Activated T-cell treated with anti-CD3 and anti-CD28 coated beads, Interleukin-2, amount 50 U/mL, for 72 hours (primary cell): ENCODE data around the gene ZNF100. TPM values are rescaled to one million over a fixed set of nuclear protein-coding genes. Genes with fewer than 3 reads are reported as not detected.
"Not testable (repeated sequence)": the region's sequence is repeated elsewhere in the genome, so short reads cannot be mapped to it uniquely, and the experiment has no call there.

Source experiments
- ATAC-seq, 2 donors: fragments of 150-1000 bp; cut with Tn5 transposase; replicated peaks in 1 of 2; 2 replicates each; pipeline ENCODE4 v1.10.0; 2021; ENCODE audit warnings: moderate library complexity in 2 of 2, mild to moderate bottlenecking in 1 of 2
- DNase-seq, 2 donors: peaks; one replicate each; pipeline ENCODE4 v3.0.0; 2021 to 2022; ENCODE audit warnings: mixed read lengths in 1 of 2
- H3K27ac Mint-ChIP-seq: one replicate; pipeline ENCODE4 v1.8.0; 2022; ENCODE audit warnings: mild to moderate bottlenecking, moderate library complexity, mixed read lengths
- H3K27me3 Mint-ChIP-seq: one replicate; pipeline ENCODE4 v1.8.0; 2022; ENCODE audit warnings: low read depth, mixed read lengths
- H3K36me3 Mint-ChIP-seq, 2 donors: one replicate each; pipeline ENCODE4 v1.8.0; 2022; ENCODE audit warnings: mixed read lengths in 2 of 2, mild to moderate bottlenecking in 1 of 2; ENCODE audit not compliant: insufficient read depth in 2 of 2
- H3K4me1 Mint-ChIP-seq: one replicate; pipeline ENCODE4 v1.8.0; 2022; ENCODE audit warnings: low read depth, mixed read lengths
- H3K4me3 Mint-ChIP-seq, 2 donors: one replicate each; pipeline ENCODE4 v1.8.0; 2022; ENCODE audit warnings: mild to moderate bottlenecking in 2 of 2, mixed read lengths in 2 of 2, moderate library complexity in 2 of 2
- H3K9me3 Mint-ChIP-seq, 2 donors: one replicate each; pipeline ENCODE4 v1.8.0; 2022; ENCODE audit warnings: mixed read lengths in 2 of 2
- total RNA-seq, 2 donors: library from RNA; stranded (reverse); gene quantifications; one replicate each; pipeline ENCODE4 v1.2.3, GENCODE V29; 2022

The ZNF100 gene
- total RNA-seq, 2 donors from 2014 or later: 25.4 to 26.1 TPM

DNA sequence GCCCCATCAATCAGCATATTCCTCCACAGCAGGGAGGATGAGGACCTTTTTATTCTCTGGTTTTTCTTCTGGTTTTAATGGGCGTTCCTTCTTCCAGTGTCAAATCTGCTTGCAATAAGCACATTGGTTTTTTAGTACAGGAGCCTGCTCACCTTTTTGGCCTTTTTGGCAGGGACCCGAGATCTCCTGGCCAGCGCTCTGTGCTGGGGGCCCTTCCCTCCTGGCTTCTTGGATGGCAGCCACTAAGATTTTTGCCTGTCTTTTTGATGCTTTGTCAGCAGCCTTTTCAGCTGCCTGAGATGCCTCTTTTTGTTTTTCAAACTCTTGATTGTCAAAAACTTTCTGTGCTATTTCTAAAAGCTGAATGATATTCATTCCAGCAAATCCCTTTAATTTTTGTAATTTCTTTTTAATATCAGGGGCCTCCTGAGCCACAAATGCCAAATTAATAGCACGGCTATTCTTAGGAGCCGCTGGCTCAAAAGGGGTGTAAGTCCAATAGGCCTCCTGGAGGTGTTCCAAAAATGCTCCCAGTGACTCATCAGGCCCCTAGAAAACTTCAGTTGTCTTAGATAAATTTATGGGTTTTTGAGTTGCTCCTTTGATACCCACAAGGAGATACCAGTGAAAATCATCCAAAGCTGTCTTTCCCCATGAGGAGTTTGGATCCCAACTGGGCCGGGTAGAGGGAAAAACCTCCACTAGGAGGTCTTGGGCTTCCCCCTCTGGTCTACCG is 73.0 kb downstream of the ZNF100 start:
- DNase-seq (no peak), ATAC-seq (no peak)
- Mint-ChIP-seq H3K9me3 (no peaks in the 10 kb centered on the region), H3K27ac (no peak overlapping the region), H3K27me3 (no peaks in the 10 kb centered on the region), H3K4me1 (no peaks in the 10 kb centered on the region), H3K4me3 (no peak overlapping the region), H3K36me3 (no peaks in the 10 kb centered on the region)

DNA sequence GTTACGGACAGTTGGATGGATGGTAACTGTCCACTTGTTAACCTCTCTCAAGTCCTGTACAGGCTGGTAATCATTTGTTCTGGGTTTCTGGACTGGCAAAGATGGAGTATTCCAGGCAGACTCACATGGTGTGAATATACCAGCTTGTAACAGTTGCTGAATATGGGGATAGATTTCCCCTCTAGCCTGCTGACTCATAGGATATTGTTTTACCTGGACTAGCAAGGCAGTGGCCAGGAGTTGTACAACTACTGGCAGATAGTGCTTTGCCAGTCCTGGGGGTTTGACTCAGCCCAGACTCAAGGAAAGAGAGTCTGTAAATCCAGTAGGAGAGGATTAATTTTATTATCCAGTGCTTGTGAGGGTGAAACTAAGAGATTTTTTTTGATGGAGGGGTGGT is 74.0 kb downstream of the ZNF100 start:
- DNase-seq (no peak), ATAC-seq (no peak)
- Mint-ChIP-seq H3K9me3 (no peaks in the 10 kb centered on the region), H3K27ac (no peak overlapping the region), H3K4me3 (no peak overlapping the region), H3K27me3 (no peaks in the 10 kb centered on the region), H3K4me1 (no peaks in the 10 kb centered on the region), H3K36me3 (no peaks in the 10 kb centered on the region)

DNA sequence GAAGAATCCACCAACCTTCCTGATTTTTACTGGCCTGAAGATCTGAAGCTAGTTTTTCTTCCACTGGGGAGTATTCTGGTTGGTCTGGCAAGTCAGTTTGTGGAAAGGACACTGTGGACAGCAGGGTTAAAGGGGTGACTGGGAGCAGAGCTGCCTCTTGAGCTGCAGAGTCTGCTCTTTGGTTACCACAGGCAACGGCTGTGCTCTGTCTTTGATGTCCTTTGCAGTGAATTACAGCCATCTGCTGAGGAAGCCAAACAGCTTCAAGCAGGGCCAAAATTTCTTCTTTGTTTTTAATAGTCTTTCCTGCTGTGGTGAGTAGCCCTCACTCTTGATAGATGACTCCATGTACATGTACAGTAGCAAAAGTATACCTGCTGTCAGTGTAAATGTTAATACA is 75.7 kb downstream of the ZNF100 start:
- DNase-seq: no peak
- Mint-ChIP-seq H3K27ac (no peak overlapping the region), H3K36me3 (no peaks in the 10 kb centered on the region), H3K9me3 (no peaks in the 10 kb centered on the region), H3K4me1 (no peaks in the 10 kb centered on the region), H3K27me3 (no peaks in the 10 kb centered on the region), H3K4me3 (no peak overlapping the region)
- no peak for ATAC-seq

DNA sequence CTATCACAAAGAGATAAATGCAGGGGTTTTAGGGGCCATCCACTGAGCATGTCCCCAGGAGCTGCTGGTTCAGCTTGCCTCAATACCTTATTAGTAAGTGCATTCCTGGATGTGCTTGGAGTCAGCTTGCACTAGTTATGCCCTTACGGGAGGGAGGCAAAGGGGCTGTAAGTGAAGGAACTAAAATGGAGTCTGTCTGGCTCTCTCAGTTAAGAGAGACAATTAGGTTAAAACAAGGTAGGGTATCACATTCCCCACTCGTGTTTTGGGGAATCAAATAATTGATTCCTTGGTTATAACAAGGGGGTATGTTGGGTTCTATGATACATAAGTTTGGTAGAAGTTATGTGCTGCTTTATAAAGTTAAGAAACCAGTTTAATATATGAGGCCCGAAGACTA is 78.9 kb downstream of the ZNF100 start:
- Mint-ChIP-seq H3K27me3 (no peaks in the 10 kb centered on the region), H3K9me3 (no peaks in the 10 kb centered on the region), H3K36me3 (no peaks in the 10 kb centered on the region), H3K27ac (no peak overlapping the region), H3K4me1 (no peaks in the 10 kb centered on the region), H3K4me3 (no peak overlapping the region)
- DNase-seq (no peak), ATAC-seq (no peak)

DNA sequence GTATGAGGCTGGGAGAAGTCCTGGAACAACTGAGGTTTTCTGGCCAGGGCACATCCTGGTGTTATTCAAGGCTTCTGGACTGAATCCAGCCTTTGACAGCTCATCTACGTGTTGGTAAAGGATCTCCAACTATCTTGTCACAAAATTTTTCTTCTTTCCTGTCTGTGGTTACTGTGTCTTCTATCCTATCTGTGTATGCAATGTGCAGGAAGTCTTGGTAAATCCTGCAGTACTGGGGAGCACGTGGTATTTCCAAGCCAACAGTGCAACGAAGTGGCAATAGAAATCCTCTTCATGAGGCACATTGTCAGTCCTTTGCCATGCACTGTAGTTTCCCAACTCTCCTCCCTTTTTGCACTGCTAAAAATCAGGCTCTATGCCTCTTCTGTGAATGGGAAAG is 86.7 kb downstream of the ZNF100 start:
- ATAC-seq (no peak), DNase-seq (no peak)
- Mint-ChIP-seq H3K27me3 (peaks cover 8% of the 10 kb centered on the region), H3K4me3 (no peak overlapping the region), H3K4me1 (peaks cover 6% of the 10 kb centered on the region), H3K36me3 (peaks cover 3 to 6% of the 10 kb centered on the region in 2 donors), H3K9me3 (peaks cover 4 to 7% of the 10 kb centered on the region in 2 donors), H3K27ac (no peak overlapping the region)

DNA sequence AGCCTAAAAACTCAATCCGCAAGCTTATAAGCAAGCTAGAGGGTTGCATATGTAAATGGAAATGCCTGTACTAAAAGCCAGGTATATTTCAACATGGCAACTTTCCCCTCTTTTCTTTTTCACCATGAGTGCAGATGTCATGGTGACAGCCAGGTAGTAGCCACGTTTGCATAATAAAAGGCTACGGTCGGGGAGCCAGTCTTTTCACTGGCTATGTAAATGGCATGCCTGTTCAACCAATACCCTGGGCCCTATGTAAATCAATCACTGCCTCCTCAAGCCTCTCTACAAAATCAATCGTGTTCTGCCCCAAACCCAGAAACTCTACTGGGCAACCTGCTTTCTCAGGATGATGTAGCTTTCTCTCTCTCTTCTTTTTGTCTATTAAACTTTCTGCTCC is 87.4 kb downstream of the ZNF100 start:
- H3K4me1 Mint-ChIP-seq: peaks cover 6% of the 10 kb centered on the region
- peaks cover 3 to 6% of the 10 kb centered on the region in 2 donors for H3K36me3 Mint-ChIP-seq
- peaks cover 4 to 7% of the 10 kb centered on the region in 2 donors for H3K9me3 Mint-ChIP-seq
- no peak overlapping the region for H3K27ac Mint-ChIP-seq
- no peak overlapping the region for H3K4me3 Mint-ChIP-seq
- ATAC-seq (no peak), DNase-seq (no peak)
- peaks cover 8% of the 10 kb centered on the region for H3K27me3 Mint-ChIP-seq

DNA sequence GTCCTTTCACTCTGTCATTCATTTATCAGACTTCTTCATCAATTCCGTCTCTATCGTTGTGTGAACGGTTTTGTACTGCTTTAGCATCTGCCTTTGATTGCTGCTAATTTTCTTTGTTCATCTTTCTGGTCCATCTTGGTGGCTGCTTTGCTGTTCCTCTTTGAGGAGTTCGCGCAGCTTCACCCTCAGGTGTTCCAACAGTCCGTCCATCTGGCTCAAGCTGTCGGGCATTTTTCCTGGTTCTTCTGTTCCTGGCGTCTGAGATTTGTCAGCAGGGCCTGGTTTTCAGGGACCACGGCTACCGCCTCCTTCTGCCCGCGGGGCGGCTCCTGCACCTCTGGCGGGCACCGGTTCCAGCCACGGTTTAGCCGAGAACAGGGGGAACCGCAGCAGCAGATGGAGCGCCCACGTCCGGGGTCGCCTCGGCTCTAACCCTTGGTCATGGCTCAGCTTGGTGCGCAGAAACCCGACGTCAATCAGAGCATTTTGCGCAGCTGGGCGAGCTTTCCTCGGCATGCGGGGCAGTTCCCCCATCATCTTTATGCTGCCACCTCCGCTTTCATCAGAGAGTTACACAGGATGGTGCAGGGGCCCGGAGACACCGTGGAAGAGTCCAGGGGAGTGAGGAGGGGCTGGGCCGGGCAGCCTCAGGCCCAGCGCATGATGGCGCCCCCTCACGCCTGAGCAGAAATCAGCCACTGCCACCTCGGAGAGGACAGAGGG is 89.5 kb downstream of the ZNF100 start:
- ATAC-seq (peak in 1 of 2 donors; percentile 73), DNase-seq (peak in 1 of 2 donors; percentile 31)
- peaks cover 8% of the 10 kb centered on the region for H3K27me3 Mint-ChIP-seq
- H3K9me3 Mint-ChIP-seq: peaks cover 4 to 7% of the 10 kb centered on the region in 2 donors
- H3K4me1 Mint-ChIP-seq: peaks cover 6% of the 10 kb centered on the region
- peak overlapping the region; percentile 12 to 77 for H3K4me3 Mint-ChIP-seq
- H3K36me3 Mint-ChIP-seq: peaks cover 3 to 6% of the 10 kb centered on the region in 2 donors
- H3K27ac Mint-ChIP-seq: no peak overlapping the region

DNA sequence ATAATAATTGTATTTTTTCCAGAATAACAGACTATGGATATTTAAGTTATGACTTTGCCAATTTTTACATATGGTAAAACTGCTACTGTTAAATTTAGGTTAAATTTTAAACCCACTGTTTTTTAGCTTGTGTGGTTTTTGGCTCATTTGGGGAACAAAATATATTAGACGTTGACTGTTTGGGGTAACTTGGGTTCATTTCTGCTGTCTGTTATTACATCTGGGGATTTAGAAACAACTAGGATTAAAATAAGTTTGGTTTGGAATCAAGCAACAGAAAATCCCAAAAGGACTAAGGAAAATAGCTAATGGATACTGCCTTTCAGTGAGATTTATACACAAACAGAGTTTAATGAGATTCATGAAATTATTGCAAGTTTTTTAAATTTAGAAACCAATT is 92.9 kb downstream of the ZNF100 start:
- Mint-ChIP-seq H3K27me3 (peaks cover 7% of the 10 kb centered on the region), H3K9me3 (no peaks in the 10 kb centered on the region), H3K36me3 (no peaks in the 10 kb centered on the region), H3K4me1 (peaks cover 6% of the 10 kb centered on the region), H3K27ac (no peak overlapping the region), H3K4me3 (no peak overlapping the region)
- DNase-seq (no peak), ATAC-seq (no peak)

DNA sequence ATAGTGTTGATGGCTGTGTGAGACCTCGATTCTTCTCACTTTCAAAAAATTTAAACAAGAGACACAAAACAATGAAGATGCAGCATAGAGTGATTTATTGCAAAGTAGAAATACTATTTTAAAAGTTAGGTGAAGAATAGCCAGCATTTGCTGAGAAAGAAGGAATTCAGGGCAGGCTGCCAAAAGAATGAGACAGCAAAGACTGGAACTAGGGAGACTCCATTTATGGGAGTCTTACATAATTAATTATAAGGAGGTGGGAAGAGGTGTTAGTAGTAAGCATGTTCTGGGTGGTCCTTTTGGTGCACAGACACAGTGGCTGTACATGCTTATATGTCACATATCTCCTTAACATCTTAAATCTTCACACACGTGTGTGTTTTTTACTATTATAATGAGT is 93.9 kb downstream of the ZNF100 start:
- not testable (repeated sequence) for H3K9me3 Mint-ChIP-seq, H3K27ac Mint-ChIP-seq, H3K36me3 Mint-ChIP-seq, ATAC-seq, DNase-seq, H3K27me3 Mint-ChIP-seq, H3K4me3 Mint-ChIP-seq, H3K4me1 Mint-ChIP-seq

Other genes starting within 250 kb of the ZNF100 start
- 10 to 100 TPM; 35.5 to 39.8 TPM for gene ZNF43, start 68.6 kb upstream of the ZNF100 start, total RNA-seq
- gene ZNF208, start 243.4 kb upstream of the ZNF100 start, total RNA-seq: 1 to 10 TPM in 1 of 2 donors, under 1 TPM in 1; 0.70 to 4.6 TPM